SU-DHL-6 (cell line): ENCODE data around the gene RANBP3.

Source experiments
- EZH2phosphoT487 ChIP-seq: fragments of 200-600 bp; sonication (generic), shearing (Covaris generic); conservative IDR thresholded peaks from 2 replicates; pipeline ENCODE4 v1.6.1; 2018; ENCODE audit warnings: mild to moderate bottlenecking, antibody characterized with exemption, low read length, moderate library complexity, mixed read lengths
- TF ChIP-seq, protein P1 (sequence below): fragments of 200-600 bp; sonication (generic); IDR thresholded peaks from one replicate; pipeline ENCODE4 v1.5.1; 2017; ENCODE audit warnings: antibody characterized with exemption, mild to moderate bottlenecking, low read length, moderate library complexity; ENCODE audit not compliant: insufficient read depth, poor library complexity, severe bottlenecking

DNA sequence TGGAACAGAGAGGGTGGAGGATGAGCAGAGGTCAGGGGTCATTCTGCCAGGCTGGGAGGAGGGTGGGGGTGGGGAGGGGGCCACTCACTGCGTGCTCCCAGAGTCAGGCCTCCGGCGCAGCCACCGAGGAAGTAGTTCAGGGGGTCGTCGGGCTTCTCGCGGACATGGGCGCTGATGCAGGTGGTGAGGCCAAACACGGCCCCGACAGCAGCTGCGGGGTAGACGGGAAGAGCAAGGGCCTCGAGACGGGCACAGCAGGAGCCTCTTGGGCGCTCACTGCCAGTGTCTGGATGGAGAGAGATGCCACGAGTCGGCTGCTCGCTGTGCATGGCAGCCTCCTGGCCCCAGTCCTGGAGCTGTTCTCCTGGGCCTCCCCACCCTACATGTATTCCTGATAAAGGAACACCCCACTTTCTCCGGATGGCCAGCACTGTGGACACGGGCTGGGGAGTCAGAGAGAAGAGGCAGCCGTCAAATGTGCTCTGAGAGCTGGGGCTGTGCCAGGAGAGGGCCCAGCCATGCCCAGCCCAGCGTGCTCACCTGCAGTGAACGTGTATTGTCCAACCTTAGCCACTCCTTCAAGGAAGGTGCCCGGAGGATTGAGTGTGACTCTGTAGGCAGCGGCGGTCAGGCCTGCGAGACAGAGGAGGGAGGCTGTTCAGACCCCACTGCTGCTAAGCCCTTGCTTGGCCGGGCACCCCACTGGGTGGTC, 81.4 kb downstream of the RANBP3 start:
- TF ChIP-seq, protein P1, sequence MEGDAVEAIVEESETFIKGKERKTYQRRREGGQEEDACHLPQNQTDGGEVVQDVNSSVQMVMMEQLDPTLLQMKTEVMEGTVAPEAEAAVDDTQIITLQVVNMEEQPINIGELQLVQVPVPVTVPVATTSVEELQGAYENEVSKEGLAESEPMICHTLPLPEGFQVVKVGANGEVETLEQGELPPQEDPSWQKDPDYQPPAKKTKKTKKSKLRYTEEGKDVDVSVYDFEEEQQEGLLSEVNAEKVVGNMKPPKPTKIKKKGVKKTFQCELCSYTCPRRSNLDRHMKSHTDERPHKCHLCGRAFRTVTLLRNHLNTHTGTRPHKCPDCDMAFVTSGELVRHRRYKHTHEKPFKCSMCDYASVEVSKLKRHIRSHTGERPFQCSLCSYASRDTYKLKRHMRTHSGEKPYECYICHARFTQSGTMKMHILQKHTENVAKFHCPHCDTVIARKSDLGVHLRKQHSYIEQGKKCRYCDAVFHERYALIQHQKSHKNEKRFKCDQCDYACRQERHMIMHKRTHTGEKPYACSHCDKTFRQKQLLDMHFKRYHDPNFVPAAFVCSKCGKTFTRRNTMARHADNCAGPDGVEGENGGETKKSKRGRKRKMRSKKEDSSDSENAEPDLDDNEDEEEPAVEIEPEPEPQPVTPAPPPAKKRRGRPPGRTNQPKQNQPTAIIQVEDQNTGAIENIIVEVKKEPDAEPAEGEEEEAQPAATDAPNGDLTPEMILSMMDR: no peak
- no peak for TF ChIP-seq EZH2phosphoT487
